Thyroid gland (tissue), 4 donors: ENCODE data around the gene PPIF. TPM values are rescaled to one million over a fixed set of nuclear protein-coding genes. Genes with fewer than 3 reads are reported as not detected.

Source experiments
- DNase-seq, 2 donors: peaks; one replicate each; pipeline ENCODE4 v3.0.0-alpha.2; 2019
- H3K27ac ChIP-seq, 3 donors: fragments of 200-600 bp; sonication (generic); 1 replicate in 2 of 3; 2 replicates in 1 of 3; pipeline ENCODE4 v1.5.1; 2016 to 2019; ENCODE audit warnings: mild to moderate bottlenecking in 1 of 3, moderate library complexity in 1 of 3
- H3K27me3 ChIP-seq: fragments of 200-600 bp; sonication (generic); one replicate; pipeline ENCODE4 v1.5.1; 2019
- H3K36me3 ChIP-seq, 2 donors: fragments of 200-600 bp; sonication (generic); one replicate each; pipeline ENCODE4 v1.5.1; 2016 to 2019
- H3K4me1 ChIP-seq, 2 donors: fragments of 200-600 bp; sonication (generic); one replicate each; pipeline ENCODE4 v1.5.1; 2017 to 2019
- H3K4me3 ChIP-seq, 3 donors: fragments of 200-600 bp; sonication (generic); replicated peaks in 1 of 3; 1 replicate in 2 of 3; 2 replicates in 1 of 3; pipeline ENCODE4 v1.5.1; 2016; ENCODE audit warnings: mild to moderate bottlenecking in 1 of 3
- H3K9me3 ChIP-seq: fragments of 200-600 bp; sonication (generic); one replicate; pipeline ENCODE4 v1.5.1; 2017
- POLR2A ChIP-seq, 2 donors: fragments of 450-650 bp; IDR thresholded peaks; one replicate each; pipeline ENCODE4 v1.6.1; 2017; ENCODE audit warnings: antibody characterized with exemption in 2 of 2, mild to moderate bottlenecking in 2 of 2, moderate library complexity in 1 of 2
- WGBS, 2 donors: methylation state at CpG; one replicate each; pipeline ENCODE4 v1.1.5; 2017; 5-methylcytosine and 5-hydroxymethylcytosine counted together
- intact Hi-C: fragments of 100-400 bp; cut with DNase I; formaldehyde crosslinking; loops from one replicate; pipeline ENCODE4 v1.15.1; 2023
- total RNA-seq, 4 donors: library from RNA; depleted of rRNA; stranded (reverse); fragments of >200 nt; gene quantifications; one replicate each; pipeline ENCODE4 v1.2.3, GENCODE V29; 2016
- TF ChIP-seq, protein P1 (sequence below), 6 experiments: fragments of 200-600 bp in 3 of 6; fragments of 450-650 bp in 3 of 6; sonication (generic) in 3 of 6; IDR thresholded peaks; one replicate each; pipeline ENCODE4 v1.5.1; 2016 to 2019; ENCODE audit warnings: antibody characterized with exemption in 6 of 6, mild to moderate bottlenecking in 2 of 6, inconsistent platforms in 1 of 6, moderate library complexity in 1 of 6

PPIF gene
- total RNA-seq, 4 donors from 2014 or later: 31.4 to 70.1 (median 52.3) TPM

DNA sequence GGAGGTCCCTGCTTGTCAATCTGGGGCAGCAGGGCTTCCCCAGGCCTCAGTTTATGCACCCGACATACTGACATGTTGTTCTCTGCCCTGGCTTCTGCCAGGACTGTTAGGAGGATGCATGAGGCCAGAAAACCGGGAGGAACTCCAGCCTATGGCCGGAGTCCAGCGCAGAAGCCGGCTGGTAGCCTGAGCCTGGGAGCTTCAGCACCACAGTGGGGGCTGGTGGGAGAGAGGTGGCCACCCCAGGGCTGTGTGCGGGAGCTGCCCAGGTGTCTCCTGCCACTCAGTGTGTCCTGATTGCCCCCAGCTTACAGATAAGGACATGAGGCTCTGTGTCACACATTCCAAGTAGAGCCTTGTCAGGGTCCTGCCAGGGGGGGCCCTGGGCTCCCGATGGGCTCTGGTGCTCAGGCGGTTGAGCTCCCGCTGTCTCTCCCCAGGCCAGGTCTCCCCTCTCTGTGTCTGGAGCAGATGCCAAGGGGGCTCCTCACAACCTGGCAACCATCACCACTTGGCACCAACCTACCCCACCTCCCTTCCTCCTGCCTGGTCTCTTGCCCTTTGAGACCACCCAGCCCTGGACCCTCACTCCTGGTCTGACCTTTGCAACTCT lies 32.3 kb downstream of the PPIF start:
- TF ChIP-seq POLR2A (IDR thresholded peaks at IDR 0.05): no peak
- TF ChIP-seq, protein P1, sequence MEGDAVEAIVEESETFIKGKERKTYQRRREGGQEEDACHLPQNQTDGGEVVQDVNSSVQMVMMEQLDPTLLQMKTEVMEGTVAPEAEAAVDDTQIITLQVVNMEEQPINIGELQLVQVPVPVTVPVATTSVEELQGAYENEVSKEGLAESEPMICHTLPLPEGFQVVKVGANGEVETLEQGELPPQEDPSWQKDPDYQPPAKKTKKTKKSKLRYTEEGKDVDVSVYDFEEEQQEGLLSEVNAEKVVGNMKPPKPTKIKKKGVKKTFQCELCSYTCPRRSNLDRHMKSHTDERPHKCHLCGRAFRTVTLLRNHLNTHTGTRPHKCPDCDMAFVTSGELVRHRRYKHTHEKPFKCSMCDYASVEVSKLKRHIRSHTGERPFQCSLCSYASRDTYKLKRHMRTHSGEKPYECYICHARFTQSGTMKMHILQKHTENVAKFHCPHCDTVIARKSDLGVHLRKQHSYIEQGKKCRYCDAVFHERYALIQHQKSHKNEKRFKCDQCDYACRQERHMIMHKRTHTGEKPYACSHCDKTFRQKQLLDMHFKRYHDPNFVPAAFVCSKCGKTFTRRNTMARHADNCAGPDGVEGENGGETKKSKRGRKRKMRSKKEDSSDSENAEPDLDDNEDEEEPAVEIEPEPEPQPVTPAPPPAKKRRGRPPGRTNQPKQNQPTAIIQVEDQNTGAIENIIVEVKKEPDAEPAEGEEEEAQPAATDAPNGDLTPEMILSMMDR (IDR thresholded peaks at IDR 0.05): no peak
- Histone ChIP-seq H3K27me3 (no peaks in the 10 kb centered on the region), H3K9me3 (no peaks in the 10 kb centered on the region), H3K36me3 (no peaks in the 10 kb centered on the region), H3K4me3 (no peak overlapping the region), H3K4me1 (peaks cover 24 to 37% of the 10 kb centered on the region in 2 donors), H3K27ac (peak overlapping the region; percentile 26 to 75 (median 46))
- intact Hi-C loops: loop anchor here (5.0 to 10.0 kb wide), 2 partner anchors 88 to 765 kb away; no protein-coding TSS in a partner anchor
- peak in 1 of 2 donors; percentile 17 for DNase-seq
- WGBS, 2 donors: 65 to 71% methylated on average over 6 to 8 of the region's 9 CpGs

DNA sequence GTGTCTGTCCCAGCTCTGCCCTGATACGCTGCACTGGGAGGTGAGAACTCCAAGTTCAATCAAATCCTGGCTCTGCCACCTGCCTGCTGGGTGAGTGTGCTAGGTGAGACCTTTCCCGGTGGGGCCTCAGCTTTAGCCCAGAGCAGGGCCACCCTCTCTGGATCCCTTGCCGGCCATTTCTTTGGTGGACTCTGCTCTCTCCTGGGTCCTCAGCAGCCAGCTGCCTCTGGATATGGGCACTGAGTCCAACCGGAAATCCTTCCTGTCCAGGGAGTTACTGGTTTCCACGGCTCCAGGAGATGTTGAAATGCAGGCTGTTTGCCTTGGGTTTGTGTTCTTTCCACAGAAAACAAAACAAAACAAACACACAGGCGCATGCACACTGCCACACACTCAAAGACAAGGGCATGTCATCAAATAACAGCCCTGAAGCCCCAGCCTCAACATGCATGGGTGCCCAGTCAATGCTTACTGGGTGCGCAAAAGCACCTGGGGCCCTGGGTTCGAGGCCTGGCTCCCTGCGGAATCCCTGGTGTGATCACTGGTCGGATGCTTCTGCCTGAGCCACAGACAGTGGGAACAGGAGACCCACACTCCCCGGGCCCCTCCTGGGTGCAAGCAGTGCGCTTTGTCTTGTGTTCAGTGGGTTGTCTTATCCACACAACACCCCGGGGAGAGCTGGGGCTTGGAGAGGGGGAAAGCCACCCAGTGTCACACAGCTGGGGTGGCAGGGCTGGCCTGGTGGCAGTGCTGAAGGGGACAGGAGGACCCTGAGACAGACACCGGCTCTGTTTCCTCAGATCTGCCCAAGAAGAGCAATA lies 33.1 kb downstream of the PPIF start:
- no peaks in the 10 kb centered on the region for H3K36me3 ChIP-seq
- DNase-seq: peak; percentile 47 to 69
- TF ChIP-seq POLR2A (IDR thresholded peaks at IDR 0.05): no peak
- TF ChIP-seq, protein P1 (IDR thresholded peaks at IDR 0.05): no peak
- H3K27ac ChIP-seq: peak overlapping the region; percentile 46 to 75 (median 64)
- peaks cover 20 to 33% of the 10 kb centered on the region in 2 donors for H3K4me1 ChIP-seq
- H3K4me3 ChIP-seq: no peak overlapping the region
- H3K9me3 ChIP-seq: no peaks in the 10 kb centered on the region
- H3K27me3 ChIP-seq: no peaks in the 10 kb centered on the region
- WGBS, 2 donors: 32 to 49% methylated on average over 9 to 14 of the region's 14 CpGs
- intact Hi-C loops: no loop called here

DNA sequence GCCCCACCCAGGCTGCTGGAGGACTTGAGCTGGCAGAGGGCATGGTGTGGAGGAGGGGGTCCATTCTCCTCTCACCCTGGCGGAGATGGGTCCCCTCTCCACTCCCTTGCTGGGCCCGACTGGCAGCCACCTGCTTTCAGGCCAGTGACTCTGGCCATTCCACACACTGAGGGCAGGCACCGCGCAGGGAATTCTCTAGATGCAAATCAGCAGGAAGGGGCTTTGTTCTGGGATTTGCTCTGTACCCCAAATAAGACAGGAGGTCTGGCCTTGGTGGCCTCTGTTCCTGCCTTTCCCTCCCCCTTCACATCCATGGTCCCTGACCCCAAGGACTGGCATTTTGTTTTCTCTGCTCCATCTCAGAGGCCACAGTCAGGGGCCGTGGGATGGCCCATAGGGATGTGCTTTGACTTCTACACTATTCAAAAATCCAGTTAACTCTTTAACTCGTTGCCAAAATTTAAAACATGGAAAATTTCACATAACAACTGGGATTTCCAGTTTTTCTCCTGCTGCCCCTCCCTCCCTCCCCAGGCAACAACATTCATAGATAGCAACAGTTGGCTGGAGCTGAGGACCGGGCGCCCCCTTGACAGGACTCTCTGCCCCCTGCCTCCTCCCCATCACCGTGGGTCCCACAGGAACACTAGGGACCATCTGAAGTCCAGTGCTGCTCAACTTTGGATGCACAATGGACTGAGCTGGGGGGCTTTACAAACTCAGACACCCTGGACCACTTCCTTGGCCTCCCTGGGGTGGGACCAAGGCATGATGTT lies 33.9 kb downstream of the PPIF start:
- H3K27me3 ChIP-seq: no peaks in the 10 kb centered on the region
- H3K36me3 ChIP-seq: peaks cover 0 to 3% of the 10 kb centered on the region in 2 donors
- intact Hi-C loops: no loop called here
- peak overlapping the region in 2 of 3 donors; percentile 64 to 75 for H3K27ac ChIP-seq
- TF ChIP-seq, protein P1 (IDR thresholded peaks at IDR 0.05): no peak
- TF ChIP-seq POLR2A (IDR thresholded peaks at IDR 0.05): no peak
- peak in 1 of 2 donors; percentile 23 for DNase-seq
- H3K4me1 ChIP-seq: peaks cover 20 to 33% of the 10 kb centered on the region in 2 donors
- WGBS, 2 donors: 65 to 75% methylated on average over 5 to 9 of the region's 9 CpGs
- H3K4me3 ChIP-seq: no peak overlapping the region
- H3K9me3 ChIP-seq: no peaks in the 10 kb centered on the region

DNA sequence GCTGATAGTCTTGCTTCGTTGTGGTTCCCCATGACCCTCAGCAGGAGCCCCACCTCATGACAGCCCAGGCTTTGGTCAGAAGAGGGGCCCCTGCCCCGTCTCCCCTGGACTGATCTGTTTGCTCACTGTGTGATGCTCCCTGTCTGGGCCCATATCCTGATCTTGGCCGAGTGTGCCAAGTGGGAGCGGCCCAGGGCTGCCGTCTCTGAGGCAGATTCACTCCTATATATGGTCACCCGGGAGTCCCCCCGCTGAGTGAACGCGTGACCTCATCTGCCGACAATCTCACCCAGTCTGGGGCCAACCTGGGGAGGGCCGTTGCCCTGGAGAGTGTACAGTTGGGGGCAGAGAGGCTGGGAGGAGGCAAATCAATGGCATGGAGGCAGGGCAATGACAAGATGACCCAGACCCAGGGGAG lies 34.5 kb downstream of the PPIF start:
- 59 to 81% methylated on average over 4 to 5 of the region's 11 CpGs for WGBS, 2 donors
- Histone ChIP-seq H3K4me3 (no peak overlapping the region), H3K9me3 (no peaks in the 10 kb centered on the region), H3K27ac (no peak overlapping the region), H3K27me3 (no peaks in the 10 kb centered on the region), H3K36me3 (peaks cover 0 to 4% of the 10 kb centered on the region in 2 donors), H3K4me1 (peaks cover 20 to 33% of the 10 kb centered on the region in 2 donors)
- peak in 1 of 2 donors; percentile 15 for DNase-seq
- intact Hi-C loops: no loop called here
- TF ChIP-seq POLR2A (IDR thresholded peaks at IDR 0.05): no peak
- TF ChIP-seq, protein P1 (IDR thresholded peaks at IDR 0.05): no peak
